GM18861 (cell line): ENCODE results near the gene ZNF892.
"Not testable (repeated sequence)": the region's sequence is repeated elsewhere in the genome, so short reads cannot be mapped to it uniquely, and the experiment has no call there.

Experiments used
- ATAC-seq: cut with Tn5 transposase; IDR thresholded peaks from one replicate; pipeline ENCODE4 v1.9.1; 2021; ENCODE audit not compliant: unreplicated experiment

Gene ZNF892

DNA sequence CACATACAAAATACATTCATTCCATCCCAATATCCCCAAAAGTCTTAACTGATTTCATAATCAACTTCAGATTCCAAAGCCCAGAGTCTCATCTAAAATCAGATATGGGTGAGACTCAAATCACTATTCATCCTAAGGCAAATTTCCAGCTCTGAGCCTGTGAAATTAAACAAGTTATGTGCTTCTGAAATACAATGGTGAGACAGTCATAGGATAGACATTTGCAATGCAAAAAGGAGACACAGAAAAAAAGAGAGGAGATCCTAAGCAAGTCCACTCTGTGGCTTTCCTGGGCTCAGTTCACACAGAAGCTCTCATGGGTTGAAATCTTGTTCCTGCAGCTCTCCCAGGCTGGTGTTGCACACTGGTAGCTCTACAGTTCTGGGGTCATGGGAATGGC is 18.3 kb downstream of the ZNF892 start:
- ATAC-seq: no peak

DNA sequence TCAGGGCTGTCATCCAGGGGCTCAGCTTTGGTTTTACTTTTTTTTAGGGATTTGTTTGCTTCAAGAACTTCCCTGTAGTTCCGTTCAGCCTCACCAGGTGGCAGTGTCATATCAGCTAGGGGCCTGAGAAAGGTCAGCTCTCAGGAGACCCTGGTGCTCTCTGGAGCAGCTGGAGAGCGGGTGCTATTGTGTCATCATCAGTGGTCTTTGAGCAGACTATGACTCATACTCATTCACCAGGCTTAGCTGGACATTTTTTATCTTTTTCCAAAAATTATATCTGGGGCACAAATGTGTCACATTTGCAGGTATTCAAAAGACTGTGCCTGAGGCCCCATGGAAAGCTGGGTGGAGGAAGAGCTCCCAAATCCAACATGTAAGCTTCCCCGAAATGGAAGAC is 24.4 kb downstream of the ZNF892 start:
- ATAC-seq: no peak

GRCh38 chr2:95232232-95232631 is 24.9 kb downstream of the ZNF892 start:
- ATAC-seq: no peak

DNA sequence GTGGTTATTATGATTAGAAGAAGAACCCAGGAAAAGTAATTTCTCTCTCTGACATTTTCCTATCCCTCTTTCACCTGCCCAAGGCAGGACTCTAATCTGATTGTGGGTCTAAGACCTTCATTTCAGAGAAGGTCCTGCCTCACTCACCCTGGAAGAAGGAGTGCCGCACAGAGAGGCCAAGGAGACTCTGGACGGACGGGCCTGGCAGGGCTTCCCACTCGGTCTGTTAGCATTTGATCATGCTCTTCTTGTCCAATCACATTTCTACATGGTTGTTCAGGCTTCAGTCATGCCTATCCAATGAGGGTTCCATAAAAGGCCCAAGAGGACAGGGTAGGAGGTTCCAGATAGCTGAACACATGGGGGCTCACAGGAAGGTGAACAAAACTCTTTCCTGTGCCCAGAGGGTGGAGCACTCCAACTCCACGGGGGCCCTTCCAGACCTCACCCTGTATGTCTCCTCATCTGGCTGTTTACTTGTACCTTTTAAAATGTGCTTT is 27.0 kb downstream of the ZNF892 start:
- no peak for ATAC-seq

DNA sequence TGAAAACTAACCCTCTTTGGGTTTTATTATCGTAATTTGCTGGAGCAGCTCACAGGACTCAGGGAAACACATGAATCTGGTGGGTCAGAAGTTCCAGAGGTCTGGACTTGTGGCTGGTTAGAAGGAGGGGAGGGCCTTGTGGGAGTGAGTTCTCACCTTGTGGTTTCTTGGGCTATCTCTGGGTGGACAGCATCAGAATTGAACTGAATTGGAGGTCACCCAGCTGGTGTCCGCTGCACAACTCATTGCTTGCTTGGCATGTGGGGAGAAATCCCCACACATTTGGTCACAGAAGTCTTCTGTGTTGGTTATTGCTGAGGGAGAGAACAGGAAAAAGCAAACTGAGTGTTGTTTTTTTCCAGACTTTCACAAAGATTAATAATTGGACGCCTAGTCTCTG is 27.5 kb downstream of the ZNF892 start:
- no peak for ATAC-seq

DNA sequence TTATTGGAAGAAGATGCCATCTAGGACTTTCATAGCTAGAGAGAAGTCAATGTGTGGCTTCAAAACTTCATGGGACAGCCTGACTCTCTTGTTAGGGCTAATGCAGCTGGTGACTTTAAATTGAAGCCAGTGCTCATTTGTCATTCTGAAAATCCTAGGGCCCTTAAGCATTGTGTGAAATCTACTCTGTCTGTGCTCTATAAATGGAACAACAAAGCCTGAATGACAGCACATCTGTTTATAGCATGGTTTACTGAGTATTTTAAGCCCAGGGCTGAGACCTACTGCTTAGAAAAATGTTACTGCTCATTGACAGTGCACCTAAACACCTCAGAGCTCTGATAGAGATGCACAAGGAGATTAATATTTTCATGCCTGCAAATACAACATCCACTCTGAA is 30.8 kb downstream of the ZNF892 start:
- no peak for ATAC-seq

- no peak for ATAC-seq
Observed at GRCh38 chr2:95240091-95240490, 32.8 kb downstream of the ZNF892 start.

- ATAC-seq: no peak
Observed at GRCh38 chr2:95240556-95240955, 33.2 kb downstream of the ZNF892 start.

DNA sequence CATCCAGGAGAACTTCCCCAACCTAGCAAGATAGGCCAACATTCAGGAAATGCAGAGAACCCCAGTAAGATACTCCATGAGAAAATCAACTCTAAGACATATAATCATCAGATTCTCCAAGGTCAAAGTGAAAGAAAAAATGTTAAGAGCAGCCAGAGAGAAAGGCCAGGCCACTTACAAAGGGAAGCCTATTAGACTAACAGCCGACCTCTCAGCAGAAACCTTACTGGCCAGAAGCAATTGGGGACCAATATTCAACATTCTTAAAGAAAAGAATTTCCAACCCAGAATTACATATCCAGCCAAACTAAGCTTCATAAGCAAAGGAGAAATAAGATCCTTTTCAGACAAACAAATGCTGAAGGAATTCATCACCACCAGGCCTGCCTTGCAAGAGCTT is 34.8 kb downstream of the ZNF892 start:
- not testable (repeated sequence) for ATAC-seq
